Glomerular visceral epithelial cell (primary cell): Measurements from ENCODE around the gene FOXP1.
"Not testable (repeated sequence)": the region's sequence is repeated elsewhere in the genome, so short reads cannot be mapped to it uniquely, and the experiment has no call there.

ENCODE experiments used
- DNase-seq: peaks from one replicate; pipeline ENCODE4 v3.0.0-alpha.2; 2016; ENCODE audit errors: extremely low spot score

Gene FOXP1

DNA sequence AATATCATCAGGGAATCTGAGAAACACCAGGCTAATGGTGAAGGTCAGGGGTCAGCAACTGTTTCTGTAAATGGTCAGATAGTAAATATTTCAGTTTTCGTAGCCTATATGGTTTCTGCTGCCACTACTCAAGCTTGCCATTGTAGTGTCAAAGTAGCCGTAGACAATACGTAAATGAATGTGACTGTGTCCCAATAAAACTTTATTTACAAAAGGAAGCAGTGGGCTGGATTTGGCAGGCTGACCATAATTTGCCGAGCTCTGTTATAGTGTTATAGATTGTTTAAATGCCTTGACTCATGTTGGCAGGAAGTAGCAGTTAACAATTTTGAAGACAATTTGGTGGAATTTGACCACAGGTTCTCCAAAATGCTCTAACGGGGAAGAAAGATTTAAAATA lies 548.2 kb downstream of the FOXP1 start:
- peak; percentile 22 for DNase-seq

DNA sequence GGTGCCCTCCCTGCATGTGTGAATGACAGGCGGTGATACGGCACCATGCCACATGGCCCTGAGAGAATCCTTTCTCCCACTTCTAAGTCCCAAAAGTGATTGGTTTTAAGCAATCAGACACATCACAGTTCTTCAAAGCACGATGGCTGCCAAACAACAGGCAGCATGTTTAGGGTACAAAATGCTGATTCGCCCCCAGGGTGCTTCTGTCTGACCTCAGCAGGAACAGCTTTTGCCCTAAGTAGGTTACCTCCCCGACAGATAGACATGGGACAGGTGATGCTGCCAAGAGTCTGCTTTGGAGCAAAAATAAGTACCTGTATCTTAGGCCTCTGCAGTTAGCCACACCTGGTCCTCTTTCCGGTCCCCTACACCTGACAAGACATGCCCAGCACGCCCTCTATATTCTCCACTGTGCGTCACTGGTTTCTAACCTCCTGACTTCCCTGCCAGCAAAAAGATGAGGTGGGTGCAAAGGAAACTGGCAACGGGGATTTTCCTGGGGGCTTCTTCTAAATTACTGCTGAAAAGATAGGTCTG lies 549.8 kb downstream of the FOXP1 start:
- no peak for DNase-seq

DNA sequence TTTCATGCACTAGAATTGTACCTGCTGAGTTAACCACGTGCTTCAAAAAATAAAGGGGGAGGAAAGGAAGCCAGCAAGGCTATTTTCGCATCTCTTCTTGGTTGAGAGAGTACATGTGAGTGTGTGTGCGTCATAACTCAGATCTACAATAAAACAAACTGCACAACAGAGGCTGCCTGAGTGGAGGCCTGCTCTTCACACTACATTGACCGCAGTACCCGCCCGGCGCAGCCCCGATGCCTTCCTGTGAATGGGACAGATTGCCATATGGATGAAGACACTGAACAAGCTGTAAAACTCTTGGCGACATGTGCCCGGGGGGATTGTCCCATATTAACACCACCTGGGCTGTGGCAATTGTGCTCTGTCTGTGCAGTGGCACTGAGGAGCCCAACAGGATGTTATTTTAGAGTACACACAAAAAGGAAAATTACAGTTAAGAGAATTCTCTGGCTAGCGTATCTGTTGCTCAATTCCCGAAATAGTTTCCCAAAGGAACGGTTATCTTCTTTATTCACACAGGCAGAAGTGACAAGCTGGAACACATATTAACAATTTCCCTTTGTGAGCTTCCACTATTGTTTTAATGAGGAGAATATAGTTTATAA lies 551.5 kb downstream of the FOXP1 start:
- DNase-seq, result no peak

DNA sequence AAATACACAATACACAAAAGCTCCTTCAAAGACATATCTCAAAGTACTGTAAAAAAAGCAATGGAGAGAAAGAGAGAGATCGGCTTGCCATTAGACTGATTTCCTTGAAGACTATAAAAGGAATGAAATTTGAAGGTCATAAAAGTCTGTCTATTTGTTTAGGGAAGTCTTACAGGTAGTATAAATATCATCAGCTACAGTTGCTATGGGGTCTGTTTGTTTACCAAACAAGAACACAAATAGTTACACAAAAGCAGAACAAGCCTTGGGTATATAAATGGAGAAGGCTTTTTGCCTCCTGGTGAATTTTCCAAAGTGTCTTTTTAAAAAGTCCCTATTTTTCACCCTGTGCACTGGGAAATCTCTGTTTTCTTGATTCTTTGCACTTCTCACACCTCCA lies 552.3 kb downstream of the FOXP1 start:
- DNase-seq, result no peak

DNA sequence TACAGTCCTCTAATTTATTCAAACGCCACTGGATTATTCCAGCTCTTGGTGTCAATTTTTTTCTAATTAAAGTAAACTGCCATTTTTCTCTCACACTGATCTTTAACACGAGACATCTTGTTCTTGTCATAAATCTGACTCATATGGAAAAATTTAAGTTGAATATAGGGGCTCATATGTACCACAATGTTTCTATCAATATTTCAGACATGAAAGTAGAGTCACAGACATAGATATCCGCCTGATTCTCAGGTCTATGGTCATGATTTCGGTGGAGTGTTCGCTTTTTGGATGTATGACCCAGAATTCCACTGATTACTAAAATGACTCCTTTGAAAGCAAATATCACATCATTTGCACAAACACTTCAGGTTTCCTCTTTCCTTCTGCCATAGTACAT lies 552.8 kb downstream of the FOXP1 start:
- DNase-seq, result no peak

DNA sequence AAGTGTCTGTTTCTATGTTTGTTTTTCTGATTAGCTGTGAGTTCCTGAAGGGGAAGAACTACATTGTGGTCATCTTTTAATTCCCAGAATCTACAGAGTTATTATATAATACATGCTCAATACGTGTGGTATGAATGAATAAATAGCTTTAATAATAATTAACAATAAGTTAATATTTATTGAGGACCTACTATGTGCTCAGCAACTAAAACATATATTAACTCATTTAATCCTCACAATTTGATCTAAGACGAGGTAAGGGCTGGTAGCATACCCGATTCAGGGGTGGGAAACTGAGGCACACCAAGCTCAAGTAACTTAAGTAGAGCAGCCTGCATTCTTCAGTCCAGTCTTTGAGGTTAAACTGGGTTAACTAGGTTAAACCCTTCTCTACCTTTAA lies 553.8 kb downstream of the FOXP1 start:
- no peak for DNase-seq

DNA sequence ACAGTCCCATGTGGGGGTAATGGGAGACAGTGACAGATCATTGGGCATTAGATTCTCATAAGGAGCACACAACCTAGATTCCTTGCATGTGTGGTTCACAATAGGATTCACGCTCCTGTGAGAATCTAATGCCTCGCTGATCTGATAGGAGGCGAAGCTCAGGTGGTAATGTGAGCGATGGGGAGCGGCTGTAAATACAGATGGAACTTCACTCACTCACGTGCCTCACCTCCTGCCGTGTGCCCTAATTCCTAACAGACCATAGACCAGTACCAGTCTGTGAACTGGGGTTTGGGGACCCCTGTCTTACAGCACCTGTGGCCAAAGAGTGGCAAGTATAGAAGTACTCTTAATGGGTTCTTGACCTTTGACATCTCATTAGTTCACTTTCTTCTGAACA lies 554.7 kb downstream of the FOXP1 start:
- DNase-seq, result no peak

DNA sequence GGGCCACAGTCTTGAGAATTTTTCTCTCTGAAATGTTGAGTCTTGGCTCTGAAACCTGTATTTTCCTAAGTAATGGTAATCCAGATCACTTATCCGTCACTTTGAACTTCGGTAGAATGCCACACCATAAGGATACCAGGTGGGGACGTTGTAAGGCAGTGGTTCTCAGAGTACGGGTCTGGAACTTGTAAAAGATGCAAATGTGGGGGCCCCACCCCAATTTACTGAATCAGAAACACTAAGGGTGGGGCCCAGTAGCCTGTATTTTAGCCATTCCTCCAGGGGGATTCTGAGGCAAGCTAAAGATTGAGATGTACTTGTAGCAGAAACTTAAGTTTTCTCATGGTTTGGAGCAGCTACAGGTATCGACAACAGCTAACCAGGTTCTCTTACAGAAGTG lies 555.3 kb downstream of the FOXP1 start:
- DNase-seq, result no peak

DNA sequence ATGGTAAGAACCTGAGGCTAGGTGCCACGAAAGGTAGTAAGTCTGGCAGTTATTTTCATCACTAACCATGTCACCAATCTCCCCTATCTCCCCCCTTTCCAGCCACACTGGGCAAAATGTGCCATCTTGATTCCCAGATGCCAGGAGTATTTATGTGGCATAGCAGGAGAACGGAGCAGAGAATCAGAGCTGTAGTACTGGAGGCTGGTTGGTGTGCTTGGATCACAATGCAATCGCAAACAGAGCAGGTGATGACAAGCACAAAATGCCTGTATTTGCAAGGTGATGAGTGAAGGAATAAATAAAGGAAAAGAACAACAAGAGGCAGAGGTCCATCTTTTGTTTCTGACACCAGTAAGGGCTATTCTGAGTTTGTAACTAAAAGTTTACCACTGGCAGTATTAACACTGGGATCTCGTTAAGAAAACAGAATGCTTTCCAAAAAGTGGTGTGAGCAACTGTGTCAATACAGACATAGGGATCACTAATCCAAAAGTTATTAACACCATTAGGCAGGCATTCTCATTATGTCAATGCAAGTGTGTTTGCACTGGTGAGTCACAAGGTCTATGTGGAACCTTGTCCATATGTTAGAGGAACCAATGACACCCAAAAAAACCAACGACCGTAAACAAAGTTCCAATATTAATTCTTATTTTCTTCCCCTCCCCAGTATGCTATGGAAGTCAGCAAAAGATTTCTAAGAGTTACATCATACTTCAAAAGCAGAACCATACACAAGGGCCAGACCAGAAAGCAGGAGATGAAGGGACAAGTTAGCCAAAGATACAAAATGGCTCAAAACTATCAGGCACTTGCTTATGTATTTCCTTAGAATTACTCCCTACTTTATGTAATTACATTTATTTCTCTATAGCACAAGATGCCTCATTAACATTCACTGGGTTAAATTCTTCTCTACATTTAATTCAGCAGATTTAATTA lies 556.6 kb downstream of the FOXP1 start:
- no peak for DNase-seq

DNA sequence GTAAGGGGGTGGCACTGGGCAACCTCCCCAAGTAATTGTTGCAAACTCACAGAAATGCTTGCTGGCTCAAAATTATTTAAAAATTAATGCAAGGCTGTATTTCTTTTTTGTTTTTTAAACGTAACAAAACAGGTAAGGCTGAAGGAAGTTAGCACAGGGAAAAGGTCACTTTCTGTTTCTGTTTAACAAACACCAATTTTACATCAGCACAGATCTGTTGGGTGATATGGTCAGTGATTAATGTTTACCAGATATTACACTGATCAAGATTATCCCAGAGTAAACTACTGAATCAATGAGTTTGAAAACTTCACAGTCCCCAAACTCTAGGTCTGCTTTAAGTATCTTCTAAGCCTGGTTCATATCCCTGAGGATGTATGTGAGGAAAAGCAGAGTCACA lies 558.0 kb downstream of the FOXP1 start:
- DNase-seq, result no peak

DNA sequence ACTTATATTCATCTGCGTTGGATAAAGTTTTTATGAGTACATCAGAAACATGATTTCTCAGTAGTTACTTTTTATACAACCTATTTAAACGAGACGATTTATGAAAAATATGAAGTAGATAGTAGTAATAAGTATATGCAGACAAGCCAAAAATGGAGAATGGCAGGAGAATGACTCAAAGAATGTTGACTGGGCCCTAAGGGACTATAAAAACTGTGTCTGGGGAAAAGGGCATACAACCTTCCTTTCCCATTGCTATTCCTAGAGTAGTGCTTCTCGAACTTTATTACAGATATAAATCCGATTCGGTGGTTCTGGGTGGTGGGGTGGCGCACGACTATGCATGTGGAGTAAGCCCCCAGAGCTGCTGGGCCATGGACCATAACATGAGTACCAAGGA lies 558.5 kb downstream of the FOXP1 start:
- DNase-seq, result no peak

DNA sequence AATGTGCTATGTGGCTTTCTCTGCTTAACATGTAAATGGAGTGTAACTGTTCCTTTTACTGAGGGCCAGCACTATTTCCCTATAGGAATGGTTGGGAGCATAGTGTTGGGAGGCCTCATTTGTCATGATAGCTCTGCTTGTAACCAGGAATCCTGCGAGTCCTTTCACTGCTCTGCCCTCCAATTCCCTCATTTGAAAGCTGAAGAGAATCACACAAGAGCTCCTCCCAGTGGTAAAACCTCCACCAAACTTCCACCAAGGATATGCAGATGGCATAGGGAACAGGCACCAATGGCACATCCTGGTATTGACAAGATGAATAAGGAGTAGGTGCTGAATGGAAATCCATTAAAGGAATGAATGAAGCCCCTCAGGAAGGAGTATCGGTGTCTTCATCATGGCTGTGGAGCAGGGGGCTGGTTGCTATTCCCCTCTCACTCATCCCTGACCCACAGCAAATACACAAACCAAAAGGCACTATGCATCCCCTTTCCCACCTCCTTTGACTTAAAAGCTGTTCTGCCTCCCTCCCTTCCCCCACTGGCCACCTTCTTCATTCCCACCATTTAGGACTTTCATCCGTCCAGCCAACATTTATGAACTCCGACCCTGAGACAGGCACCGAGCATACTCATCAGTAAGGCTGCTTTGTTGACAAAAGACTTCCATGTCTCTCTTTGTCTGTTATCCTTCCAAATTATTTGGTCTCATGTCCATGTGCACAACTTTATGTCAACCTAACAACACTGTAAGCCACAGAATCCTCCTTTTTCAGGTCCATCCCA lies 560.8 kb downstream of the FOXP1 start:
- DNase-seq, result no peak

DNA sequence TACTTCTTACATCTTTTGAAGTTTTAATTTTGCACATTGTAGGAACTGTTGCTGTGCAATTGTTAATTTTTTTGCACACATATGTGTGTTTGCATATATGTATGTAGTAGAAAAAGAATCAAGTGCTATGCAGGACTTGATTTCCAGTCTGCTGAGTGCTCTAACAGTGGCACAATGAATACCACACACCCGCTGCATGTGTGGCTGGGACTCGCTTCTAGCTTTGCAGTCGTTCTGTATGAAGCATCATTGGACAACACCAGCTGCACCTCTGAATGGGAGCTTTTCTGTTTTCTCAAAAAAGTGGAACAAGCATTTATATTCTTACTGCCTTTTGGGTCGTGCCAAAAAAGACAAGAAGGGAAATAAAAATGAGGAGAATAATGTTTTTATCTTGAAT lies 564.7 kb downstream of the FOXP1 start:
- no peak for DNase-seq

DNA sequence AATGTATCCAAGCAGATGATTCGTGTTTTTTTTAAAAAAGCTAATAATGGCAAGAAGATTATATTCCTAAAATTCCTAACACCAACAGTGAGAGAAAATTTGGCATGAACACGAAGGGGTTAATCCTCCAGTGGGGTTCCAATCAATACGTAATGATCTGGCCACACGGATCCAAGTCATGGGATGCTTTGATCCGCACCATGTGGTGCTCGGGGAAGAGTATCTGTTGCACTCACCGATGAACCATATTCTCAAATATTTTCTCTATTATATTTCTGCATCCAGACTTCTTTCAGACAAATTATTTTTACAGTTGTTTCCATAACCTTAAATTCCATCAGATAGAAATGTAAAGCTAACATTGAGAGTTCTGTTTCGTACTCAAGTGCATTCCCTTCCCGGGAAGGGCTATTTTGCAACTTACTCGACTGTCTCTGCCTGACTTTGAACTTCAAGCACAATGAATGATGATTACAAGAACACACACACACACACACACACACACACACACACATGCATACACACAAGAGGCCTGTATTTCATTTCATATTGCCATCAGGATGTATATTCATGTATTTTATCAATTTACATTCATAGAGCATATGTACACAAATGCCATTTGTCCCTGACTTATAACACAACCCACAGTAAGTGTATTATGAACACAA lies 567.2 kb downstream of the FOXP1 start:
- DNase-seq, result no peak

DNA sequence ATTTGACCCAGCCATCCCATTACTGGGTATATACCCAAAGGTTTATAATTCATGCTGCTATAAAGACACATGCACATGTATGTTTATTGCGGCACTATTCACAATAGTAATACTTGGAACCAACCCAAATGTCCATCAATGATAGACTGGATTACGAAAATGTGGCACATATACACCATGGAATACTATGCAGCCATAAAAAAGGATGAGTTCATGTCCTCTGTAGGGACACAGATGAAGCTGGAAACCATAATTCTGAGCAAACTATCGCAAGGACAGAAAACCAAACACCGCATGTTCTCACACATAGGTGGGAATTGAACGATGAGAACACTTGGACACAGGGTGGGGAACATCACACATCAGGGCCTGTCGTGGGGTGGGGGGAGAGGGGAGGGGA lies 568.9 kb downstream of the FOXP1 start:
- not testable (repeated sequence) for DNase-seq

DNA sequence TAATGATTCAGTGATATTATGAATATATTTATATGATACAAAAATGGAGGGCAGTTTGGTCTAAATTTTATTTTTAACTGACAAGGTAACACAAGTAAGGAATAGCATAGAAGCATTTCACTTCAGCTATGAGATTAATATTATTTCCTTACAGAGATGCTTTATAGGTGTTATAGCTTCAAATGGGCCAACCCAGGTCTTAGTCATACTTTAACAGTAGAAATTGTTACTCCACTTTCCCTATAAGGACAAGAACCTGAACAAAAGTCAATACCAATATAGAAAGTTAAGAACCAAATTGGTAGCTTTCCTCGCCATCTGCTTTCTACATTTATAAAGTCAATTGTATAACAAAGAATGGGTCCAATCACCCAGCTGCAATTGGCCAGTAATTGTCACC lies 570.6 kb downstream of the FOXP1 start:
- no peak for DNase-seq

DNA sequence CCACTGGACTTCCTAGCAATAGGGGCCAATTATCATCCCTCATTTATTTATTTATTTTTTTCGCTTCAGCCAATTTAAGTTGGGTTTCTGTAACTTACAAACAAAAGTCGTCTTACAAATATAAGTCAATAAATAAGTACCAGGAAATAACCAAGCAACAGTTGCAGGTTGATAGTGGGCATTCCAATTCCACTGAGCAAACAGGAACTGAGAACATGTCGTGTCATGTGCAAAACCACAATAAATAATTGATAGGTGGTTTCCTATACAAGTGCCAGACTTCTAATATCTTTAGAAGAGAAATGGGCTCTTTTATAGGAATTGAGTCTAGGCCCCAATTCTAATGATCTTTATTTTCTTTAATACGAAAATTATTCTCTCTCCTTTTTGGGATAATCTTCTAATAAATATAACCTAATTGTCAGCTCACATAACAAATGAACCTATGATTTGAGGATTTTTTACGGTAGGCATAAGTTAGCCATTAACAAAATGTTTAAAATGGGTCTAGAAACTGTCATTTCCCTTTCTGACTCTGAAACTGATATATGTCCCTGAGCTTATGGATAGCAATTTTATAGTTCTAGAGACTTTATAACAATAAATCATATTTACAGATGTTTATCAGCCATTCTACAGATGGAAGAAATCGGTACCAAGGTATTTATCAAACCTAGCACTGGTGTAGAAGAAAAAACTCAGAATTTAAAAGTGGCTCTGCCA lies 571.8 kb downstream of the FOXP1 start:
- DNase-seq, result no peak

DNA sequence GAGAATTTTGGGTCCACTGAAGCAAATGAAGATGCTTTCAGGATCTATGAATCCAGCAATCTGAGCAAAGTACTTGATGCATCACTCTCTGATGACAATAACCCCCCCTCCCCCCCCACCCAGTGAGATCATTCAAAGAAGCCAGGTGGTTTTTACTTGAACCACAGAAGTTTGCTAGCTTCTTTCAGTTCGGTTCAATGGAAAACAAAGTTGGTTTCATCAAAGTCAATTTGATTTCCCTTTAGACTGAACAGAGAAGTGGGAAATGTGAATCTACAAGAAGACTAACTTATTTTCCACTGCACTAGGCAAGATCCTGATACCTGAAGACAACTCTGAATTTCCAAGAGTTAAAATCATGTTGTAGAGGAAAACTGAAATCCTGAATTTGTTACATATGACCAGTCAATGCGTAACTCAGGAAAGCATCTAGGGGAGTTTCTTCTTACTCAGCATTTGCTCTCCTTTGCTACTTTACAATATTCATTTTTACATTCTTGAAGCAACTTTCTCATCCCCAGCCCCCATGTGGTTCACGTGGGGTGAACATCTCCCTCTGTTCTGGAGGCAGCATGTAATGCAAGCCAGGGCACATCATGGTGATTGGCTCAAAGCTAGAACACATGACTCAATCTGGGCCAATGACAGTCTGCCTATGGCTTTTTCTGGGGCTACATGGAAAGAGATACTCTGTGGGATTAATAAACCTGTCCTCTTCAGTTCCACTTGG lies 572.6 kb downstream of the FOXP1 start:
- DNase-seq, result peak; percentile 64

DNA sequence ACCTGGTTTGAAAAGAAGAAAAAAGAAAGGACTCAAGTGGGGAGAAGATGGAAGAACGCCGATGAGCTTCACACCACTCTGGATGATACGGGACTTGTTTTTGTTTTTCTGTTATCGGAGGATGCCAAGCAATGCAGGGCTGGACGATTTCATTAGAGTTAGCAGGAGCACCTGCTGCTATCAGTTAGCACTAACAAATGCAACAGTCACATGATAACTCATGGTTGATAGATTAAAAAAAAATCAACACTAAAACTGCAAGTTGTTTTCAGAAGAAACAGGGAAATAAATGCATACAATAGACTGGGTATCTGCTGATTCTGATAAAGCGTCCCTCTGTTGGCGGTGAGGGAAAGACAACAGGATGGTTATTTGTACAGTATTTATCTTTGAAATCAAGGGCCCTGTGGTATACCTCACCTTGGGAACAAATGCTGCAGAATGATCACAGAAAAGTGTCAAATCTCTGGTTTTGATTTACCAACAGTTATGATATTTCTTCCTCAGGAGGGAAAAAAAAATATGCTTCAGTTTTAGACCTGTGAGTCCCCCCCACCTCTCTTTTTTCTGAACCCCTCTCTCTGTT lies 575.1 kb downstream of the FOXP1 start:
- DNase-seq, result no peak
